GM10266 (cell line): ENCODE results near the gene SEMA4D.

ENCODE experiments used
- DNase-seq: peaks from one replicate; pipeline ENCODE4 v3.0.0; 2012; ENCODE audit errors: extremely low spot score
- TF ChIP-seq, protein P1 (sequence below): IDR thresholded peaks from 2 replicates; pipeline ENCODE4 v1.5.1; 2012; ENCODE audit warnings: mild to moderate bottlenecking, low read depth; ENCODE audit not compliant: control insufficient read depth, insufficient read depth; ENCODE audit errors: missing control alignments

SEMA4D gene

DNA sequence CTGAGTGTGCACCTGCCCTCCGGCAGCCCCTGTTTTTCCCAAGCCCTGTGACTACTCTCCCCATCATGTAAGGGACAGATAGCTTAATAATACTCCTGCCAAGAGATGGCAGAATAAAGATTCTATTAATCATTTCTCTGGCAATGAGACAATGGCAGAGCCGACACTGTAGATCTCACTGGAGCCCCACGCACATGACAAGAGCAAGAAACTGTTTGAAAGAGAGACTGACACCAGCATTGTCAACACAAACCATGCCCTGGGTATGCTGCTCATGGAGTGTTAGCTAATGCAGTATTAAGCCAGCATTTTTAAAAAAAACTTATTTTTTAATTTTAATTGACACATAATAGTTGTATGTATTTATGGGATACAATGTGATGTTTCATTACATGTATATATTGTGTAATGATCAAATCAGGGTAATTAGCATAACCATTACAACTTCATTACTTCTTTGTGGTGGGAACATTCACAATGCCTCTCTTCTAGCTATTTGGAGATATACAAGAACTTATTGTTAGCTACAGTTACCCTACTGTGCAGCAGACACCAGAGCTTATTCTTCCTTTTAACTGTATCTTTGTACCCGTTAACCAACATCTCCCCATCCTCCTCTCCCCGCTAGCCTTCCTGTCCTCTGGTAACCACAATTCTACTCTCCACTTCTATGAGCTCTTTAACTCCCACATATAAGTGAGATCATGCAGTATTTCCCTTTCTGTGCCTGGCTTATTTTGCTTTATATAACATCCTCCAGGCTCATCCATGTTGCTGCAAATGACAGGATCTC is 31.5 kb upstream of the SEMA4D start:
- TF ChIP-seq, protein P1, sequence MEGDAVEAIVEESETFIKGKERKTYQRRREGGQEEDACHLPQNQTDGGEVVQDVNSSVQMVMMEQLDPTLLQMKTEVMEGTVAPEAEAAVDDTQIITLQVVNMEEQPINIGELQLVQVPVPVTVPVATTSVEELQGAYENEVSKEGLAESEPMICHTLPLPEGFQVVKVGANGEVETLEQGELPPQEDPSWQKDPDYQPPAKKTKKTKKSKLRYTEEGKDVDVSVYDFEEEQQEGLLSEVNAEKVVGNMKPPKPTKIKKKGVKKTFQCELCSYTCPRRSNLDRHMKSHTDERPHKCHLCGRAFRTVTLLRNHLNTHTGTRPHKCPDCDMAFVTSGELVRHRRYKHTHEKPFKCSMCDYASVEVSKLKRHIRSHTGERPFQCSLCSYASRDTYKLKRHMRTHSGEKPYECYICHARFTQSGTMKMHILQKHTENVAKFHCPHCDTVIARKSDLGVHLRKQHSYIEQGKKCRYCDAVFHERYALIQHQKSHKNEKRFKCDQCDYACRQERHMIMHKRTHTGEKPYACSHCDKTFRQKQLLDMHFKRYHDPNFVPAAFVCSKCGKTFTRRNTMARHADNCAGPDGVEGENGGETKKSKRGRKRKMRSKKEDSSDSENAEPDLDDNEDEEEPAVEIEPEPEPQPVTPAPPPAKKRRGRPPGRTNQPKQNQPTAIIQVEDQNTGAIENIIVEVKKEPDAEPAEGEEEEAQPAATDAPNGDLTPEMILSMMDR = no peak
- no peak for DNase-seq

DNA sequence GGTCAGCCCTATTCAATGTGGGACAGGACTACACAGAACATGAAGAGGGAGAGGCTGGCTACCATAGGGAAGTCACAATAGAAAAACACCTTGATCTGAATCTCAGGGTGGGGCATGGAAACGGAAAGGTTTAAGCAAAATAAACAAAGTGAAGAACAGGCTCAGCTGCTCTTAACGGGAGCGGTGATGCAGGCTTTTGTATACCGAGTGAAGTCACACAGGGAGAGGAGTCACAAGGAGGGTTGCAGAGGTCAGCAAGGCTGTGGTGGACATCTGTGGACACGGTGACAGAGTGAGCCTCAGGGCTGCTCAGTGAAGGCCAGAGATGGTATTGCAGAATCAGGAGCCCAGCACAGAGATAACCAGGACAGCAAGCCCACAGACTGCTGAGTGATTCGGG is 30.6 kb upstream of the SEMA4D start:
- TF ChIP-seq, protein P1 = no peak
- no peak for DNase-seq

DNA sequence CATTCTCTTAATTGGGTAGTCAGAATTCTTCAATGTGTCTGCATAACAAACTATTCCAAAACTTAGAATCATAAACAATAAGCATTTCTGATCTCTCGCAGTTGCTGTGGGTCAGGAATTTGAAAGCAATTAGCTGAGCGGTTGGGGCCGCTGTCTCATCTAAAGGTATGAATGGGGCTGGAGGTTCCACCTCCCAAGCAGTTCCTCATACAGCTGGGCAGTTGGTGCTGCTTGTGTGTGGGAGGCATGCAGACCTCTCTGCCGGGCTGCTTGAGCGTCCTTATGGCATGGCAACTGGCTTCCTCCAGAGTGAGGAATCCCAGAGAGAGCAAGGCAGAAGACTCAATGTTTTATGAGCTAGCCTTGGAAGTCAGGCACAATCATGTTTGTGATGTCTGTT is 30.2 kb upstream of the SEMA4D start:
- no peak for DNase-seq
- TF ChIP-seq, protein P1 = no peak

DNA sequence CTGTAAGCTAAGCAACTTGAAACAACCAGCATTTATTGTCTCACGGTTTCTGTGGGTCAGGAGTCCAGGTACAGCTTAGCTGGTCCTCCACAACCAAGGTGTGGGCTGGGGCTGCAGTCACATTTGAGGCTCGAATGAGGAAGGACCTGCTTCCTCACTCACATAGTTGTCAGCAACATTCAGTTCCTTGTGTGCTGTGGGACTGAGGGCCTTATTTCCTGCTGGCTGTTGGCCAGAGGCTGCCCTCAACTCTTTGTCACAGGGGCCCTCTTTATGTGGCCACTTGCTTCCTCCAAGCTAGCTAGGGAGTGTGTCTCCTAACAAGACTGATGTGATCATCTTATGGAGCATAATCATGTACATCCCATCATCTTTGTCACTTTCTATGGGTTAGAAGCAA is 29.2 kb upstream of the SEMA4D start:
- DNase-seq = no peak
- TF ChIP-seq, protein P1 = no peak

DNA sequence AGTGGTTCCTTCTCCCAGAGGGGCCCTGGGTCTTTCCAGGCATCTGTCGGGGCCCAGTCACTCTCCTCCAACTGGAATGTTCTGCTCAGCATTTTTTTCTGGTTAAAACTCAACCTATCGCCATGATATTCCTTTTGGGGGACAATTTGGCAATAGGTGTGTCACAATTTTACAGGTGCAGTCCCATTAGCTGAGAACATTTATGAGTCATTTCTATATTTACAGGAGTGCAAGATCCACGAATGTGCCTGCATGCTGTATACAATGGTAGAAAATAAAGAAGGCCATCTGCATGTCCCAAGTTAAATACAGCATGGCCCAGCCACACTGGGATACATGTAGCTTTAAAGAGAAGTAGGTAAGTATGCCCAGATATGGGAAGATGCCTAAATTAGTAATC is 28.8 kb upstream of the SEMA4D start:
- no peak for DNase-seq
- TF ChIP-seq, protein P1 = no peak

DNA sequence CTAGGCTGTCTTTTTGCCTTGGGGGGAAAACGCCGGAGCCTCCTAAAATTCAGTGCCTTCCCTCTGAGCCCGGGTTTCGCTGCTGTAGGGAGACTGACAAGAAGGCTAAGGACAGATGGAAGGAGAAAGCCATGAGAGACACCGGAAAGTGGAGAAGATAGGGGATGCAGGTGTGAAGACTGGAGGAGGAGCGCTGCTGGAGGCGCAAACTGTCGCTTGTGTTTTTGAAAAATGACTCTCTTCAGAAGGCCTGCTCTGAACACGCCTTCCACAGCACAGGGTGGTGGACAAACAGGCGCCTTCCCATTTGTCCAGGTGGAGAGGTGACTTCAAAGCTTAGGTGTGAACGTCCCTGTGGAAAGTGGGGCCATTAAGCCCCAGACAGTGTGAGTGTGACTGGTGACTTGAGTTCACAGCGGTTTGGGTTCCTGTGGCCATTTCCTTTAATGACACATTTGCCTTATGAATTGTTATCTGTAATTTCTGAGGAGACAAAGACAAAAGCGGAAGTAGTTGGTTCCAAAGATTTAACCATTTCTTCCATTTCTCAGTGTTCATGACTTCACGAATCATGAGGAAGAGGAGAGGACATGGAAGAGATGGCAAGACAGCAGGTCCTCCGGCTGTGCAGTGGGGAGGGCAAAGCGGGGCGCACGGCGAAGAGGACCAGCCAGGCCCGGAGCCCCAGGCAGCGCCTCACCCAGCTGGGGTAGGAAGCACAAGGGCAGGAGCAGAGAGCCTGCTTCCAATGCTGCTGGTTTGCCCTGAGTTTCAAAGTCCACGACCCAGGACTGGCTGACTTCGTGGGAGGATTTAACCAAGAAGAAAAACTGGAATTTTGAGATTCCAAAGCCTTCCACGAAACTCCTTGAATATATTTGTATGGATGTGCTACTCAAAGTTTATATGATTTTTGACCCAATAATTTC is 27.8 kb upstream of the SEMA4D start:
- TF ChIP-seq, protein P1 = no peak
- no peak for DNase-seq
